Measurements from ENCODE around the gene GOLIM4.

Gene GOLIM4

GRCh38 chr3:168034152-168034928 is 61.4 kb downstream of the GOLIM4 start:
- TF ChIP-seq TCF4 (CRISPR knock-in tag; IDR thresholded peaks at IDR 0.05; ENCODE audit: borderline replicate concordance) = no peak
- no peak for TF ChIP-seq CSDC2 (CRISPR knock-in tag; IDR thresholded peaks at IDR 0.05)
- TF ChIP-seq ZFP30 (CRISPR knock-in tag; IDR thresholded peaks at IDR 0.05) = no peak
- TF ChIP-seq, protein P1, sequence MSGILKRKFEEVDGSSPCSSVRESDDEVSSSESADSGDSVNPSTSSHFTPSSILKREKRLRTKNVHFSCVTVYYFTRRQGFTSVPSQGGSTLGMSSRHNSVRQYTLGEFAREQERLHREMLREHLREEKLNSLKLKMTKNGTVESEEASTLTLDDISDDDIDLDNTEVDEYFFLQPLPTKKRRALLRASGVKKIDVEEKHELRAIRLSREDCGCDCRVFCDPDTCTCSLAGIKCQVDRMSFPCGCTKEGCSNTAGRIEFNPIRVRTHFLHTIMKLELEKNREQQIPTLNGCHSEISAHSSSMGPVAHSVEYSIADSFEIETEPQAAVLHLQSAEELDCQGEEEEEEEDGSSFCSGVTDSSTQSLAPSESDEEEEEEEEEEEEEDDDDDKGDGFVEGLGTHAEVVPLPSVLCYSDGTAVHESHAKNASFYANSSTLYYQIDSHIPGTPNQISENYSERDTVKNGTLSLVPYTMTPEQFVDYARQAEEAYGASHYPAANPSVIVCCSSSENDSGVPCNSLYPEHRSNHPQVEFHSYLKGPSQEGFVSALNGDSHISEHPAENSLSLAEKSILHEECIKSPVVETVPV (CRISPR knock-in tag; IDR thresholded peaks at IDR 0.05) = no peak; the same call in 1 of the 2 replicates
- TF ChIP-seq, protein P2, sequence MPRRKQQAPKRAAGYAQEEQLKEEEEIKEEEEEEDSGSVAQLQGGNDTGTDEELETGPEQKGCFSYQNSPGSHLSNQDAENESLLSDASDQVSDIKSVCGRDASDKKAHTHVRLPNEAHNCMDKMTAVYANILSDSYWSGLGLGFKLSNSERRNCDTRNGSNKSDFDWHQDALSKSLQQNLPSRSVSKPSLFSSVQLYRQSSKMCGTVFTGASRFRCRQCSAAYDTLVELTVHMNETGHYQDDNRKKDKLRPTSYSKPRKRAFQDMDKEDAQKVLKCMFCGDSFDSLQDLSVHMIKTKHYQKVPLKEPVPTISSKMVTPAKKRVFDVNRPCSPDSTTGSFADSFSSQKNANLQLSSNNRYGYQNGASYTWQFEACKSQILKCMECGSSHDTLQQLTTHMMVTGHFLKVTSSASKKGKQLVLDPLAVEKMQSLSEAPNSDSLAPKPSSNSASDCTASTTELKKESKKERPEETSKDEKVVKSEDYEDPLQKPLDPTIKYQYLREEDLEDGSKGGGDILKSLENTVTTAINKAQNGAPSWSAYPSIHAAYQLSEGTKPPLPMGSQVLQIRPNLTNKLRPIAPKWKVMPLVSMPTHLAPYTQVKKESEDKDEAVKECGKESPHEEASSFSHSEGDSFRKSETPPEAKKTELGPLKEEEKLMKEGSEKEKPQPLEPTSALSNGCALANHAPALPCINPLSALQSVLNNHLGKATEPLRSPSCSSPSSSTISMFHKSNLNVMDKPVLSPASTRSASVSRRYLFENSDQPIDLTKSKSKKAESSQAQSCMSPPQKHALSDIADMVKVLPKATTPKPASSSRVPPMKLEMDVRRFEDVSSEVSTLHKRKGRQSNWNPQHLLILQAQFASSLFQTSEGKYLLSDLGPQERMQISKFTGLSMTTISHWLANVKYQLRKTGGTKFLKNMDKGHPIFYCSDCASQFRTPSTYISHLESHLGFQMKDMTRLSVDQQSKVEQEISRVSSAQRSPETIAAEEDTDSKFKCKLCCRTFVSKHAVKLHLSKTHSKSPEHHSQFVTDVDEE (CRISPR knock-in tag; IDR thresholded peaks at IDR 0.05) = no peak
- TF ChIP-seq GLIS3 (CRISPR knock-in tag; IDR thresholded peaks at IDR 0.05) = no peak
- TF ChIP-seq RARB (CRISPR knock-in tag; IDR thresholded peaks at IDR 0.05) = no peak
- peak; percentile 65; the same call in 1 of the 2 replicates for TF ChIP-seq ZFP3 (CRISPR knock-in tag; IDR thresholded peaks at IDR 0.05)
- TF ChIP-seq POU6F1 (CRISPR knock-in tag; IDR thresholded peaks at IDR 0.05; ENCODE audit: borderline replicate concordance, low read depth) = no peak
- TF ChIP-seq ZC3H10 (CRISPR knock-in tag; IDR thresholded peaks at IDR 0.05) = peak; percentile 68; the same call in 1 of the 2 replicates
- TF ChIP-seq PPARA (CRISPR knock-in tag; IDR thresholded peaks at IDR 0.05; ENCODE audit: borderline replicate concordance) = no peak
- TF ChIP-seq ZNF565 (CRISPR knock-in tag; conservative IDR thresholded peaks at IDR 0.05; ENCODE audit: low read depth) = no peak
- TF ChIP-seq ZNF8 (CRISPR knock-in tag; IDR thresholded peaks at IDR 0.05) = no peak
- TF ChIP-seq, protein P3, sequence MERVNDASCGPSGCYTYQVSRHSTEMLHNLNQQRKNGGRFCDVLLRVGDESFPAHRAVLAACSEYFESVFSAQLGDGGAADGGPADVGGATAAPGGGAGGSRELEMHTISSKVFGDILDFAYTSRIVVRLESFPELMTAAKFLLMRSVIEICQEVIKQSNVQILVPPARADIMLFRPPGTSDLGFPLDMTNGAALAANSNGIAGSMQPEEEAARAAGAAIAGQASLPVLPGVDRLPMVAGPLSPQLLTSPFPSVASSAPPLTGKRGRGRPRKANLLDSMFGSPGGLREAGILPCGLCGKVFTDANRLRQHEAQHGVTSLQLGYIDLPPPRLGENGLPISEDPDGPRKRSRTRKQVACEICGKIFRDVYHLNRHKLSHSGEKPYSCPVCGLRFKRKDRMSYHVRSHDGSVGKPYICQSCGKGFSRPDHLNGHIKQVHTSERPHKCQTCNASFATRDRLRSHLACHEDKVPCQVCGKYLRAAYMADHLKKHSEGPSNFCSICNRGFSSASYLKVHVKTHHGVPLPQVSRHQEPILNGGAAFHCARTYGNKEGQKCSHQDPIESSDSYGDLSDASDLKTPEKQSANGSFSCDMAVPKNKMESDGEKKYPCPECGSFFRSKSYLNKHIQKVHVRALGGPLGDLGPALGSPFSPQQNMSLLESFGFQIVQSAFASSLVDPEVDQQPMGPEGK (CRISPR knock-in tag; IDR thresholded peaks at IDR 0.05; ENCODE audit: borderline replicate concordance) = 0 out of 2 replicates have a peak, but pooled peaks have one; percentile 46
- TF ChIP-seq ISL1 (CRISPR knock-in tag; IDR thresholded peaks at IDR 0.05) = peak; percentile 98
- TF ChIP-seq ESRRG (CRISPR knock-in tag; IDR thresholded peaks at IDR 0.05) = no peak
- TF ChIP-seq BACH2 (CRISPR knock-in tag; IDR thresholded peaks at IDR 0.05; ENCODE audit: borderline replicate concordance) = no peak
- no peak for TF ChIP-seq OSR1 (CRISPR knock-in tag; IDR thresholded peaks at IDR 0.05)
- no peak for TF ChIP-seq ZNF70 (CRISPR knock-in tag; IDR thresholded peaks at IDR 0.05)
- peak; percentile 58; the same call in 1 of the 2 replicates for TF ChIP-seq TOX (CRISPR knock-in tag; IDR thresholded peaks at IDR 0.05; ENCODE audit: borderline replicate concordance)
- TF ChIP-seq, protein P4, sequence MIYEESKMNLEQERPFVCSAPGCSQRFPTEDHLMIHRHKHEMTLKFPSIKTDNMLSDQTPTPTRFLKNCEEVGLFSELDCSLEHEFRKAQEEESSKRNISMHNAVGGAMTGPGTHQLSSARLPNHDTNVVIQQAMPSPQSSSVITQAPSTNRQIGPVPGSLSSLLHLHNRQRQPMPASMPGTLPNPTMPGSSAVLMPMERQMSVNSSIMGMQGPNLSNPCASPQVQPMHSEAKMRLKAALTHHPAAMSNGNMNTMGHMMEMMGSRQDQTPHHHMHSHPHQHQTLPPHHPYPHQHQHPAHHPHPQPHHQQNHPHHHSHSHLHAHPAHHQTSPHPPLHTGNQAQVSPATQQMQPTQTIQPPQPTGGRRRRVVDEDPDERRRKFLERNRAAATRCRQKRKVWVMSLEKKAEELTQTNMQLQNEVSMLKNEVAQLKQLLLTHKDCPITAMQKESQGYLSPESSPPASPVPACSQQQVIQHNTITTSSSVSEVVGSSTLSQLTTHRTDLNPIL (CRISPR knock-in tag; IDR thresholded peaks at IDR 0.05; ENCODE audit: low read depth) = no peak
- TF ChIP-seq ARNTL (CRISPR knock-in tag; IDR thresholded peaks at IDR 0.05; ENCODE audit: borderline replicate concordance, low read depth) = no peak
- TF ChIP-seq SNAI2 (CRISPR knock-in tag; IDR thresholded peaks at IDR 0.05) = peak; percentile 34; the same call in 1 of the 2 replicates
- peak; percentile 92 for ATAC-seq

DNA sequence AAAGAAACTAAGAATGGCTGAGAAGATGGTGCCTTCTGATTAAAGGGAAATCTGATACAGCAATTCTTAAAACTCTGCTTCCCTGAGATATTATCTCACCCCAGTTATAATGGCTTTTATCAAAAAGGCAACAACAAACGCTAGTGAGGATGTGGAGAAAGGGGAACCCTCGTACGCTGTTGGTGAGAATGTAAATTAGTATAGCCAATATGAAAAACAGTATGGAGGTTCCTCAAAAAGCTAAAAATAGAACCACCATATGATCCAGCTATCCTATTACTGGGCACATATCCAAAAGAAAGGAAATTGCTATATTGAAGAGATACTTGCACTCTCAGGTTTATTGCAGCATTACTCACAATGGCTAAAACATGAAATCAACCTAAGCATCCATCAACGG is 65.1 kb downstream of the GOLIM4 start:
- peak; percentile 17 for ATAC-seq
- TF ChIP-seq ZNF565 (CRISPR knock-in tag; conservative IDR thresholded peaks at IDR 0.05; ENCODE audit: low read depth) = no peak
- no peak for TF ChIP-seq ISL1 (CRISPR knock-in tag; IDR thresholded peaks at IDR 0.05)
- TF ChIP-seq ZC3H10 (CRISPR knock-in tag; IDR thresholded peaks at IDR 0.05) = no peak
- TF ChIP-seq, protein P3 (CRISPR knock-in tag; IDR thresholded peaks at IDR 0.05; ENCODE audit: borderline replicate concordance) = no peak
- no peak for TF ChIP-seq ZNF70 (CRISPR knock-in tag; IDR thresholded peaks at IDR 0.05)
- TF ChIP-seq, protein P1 (CRISPR knock-in tag; IDR thresholded peaks at IDR 0.05) = no peak
- TF ChIP-seq, protein P2 (CRISPR knock-in tag; IDR thresholded peaks at IDR 0.05) = no peak
- no peak for TF ChIP-seq ESRRG (CRISPR knock-in tag; IDR thresholded peaks at IDR 0.05)

Data from SK-N-SH treated with all-trans-retinoic acid at 6 μM for 48 hours (cell line).